Activated CD4-positive, alpha-beta memory T cell treated with anti-CD3 and anti-CD28 coated beads for 36 hours (primary cell): ENCODE data around the gene NUDT5. TPM values are rescaled to one million over a fixed set of nuclear protein-coding genes. Genes with fewer than 3 reads are reported as not detected.
"Not testable (repeated sequence)": the region's sequence is repeated elsewhere in the genome, so short reads cannot be mapped to it uniquely, and the experiment has no call there.

ENCODE experiments used
- CTCF ChIA-PET: fragments of 350-600 bp; sonication (Branson Sonifier 250); formaldehyde crosslinking; loops from one replicate; lab custom pipeline; 2021; ENCODE audit warnings: antibody characterized with exemption, inconsistent platforms; lab: Charles Lee
- POLR2A ChIA-PET: fragments of 350-600 bp; sonication (Branson Sonifier 250); formaldehyde crosslinking; loops from one replicate; lab custom pipeline; 2021; ENCODE audit warnings: antibody characterized with exemption; lab: Charles Lee
- DNase-seq: peaks from one replicate; pipeline ENCODE4 v3.0.0-alpha.2; 2020
- H3K27ac Mint-ChIP-seq: one replicate; pipeline ENCODE4 v1.8.0; 2021; ENCODE audit warnings: mixed read lengths
- H3K27me3 Mint-ChIP-seq: one replicate; pipeline ENCODE4 v1.8.0; 2021; ENCODE audit warnings: mixed read lengths
- H3K36me3 Mint-ChIP-seq: one replicate; pipeline ENCODE4 v1.8.0; 2021; ENCODE audit warnings: mixed read lengths
- H3K4me1 Mint-ChIP-seq: one replicate; pipeline ENCODE4 v1.8.0; 2021; ENCODE audit warnings: low read depth, mixed read lengths
- H3K4me3 Mint-ChIP-seq: one replicate; pipeline ENCODE4 v1.8.0; 2021; ENCODE audit warnings: mild to moderate bottlenecking, mixed read lengths
- H3K9me3 Mint-ChIP-seq: one replicate; pipeline ENCODE4 v1.8.0; 2021; ENCODE audit warnings: mixed read lengths
- intact Hi-C: fragments of 100-400 bp; cut with micrococcal nuclease; formaldehyde crosslinking; loops from one replicate; pipeline ENCODE4 v1.15.1; 2023
- total RNA-seq, 2 experiments: library from RNA; stranded (reverse); gene quantifications; one replicate each; pipeline ENCODE4 v1.2.3, GENCODE V29; 2021

The NUDT5 gene
- total RNA-seq, 2 experiments from 2014 or later, result 115 to 118 TPM

GRCh38 chr10:12186323-12186722 is 9.4 kb downstream of the NUDT5 start:
- peak; percentile 57 for DNase-seq
- CTCF ChIA-PET, result interaction anchor here (1.2 kb wide), 1 partner anchor 9 kb away, joined by 4 read pairs; the partner anchor contains the start of genes CDC123 and NUDT5

DNA sequence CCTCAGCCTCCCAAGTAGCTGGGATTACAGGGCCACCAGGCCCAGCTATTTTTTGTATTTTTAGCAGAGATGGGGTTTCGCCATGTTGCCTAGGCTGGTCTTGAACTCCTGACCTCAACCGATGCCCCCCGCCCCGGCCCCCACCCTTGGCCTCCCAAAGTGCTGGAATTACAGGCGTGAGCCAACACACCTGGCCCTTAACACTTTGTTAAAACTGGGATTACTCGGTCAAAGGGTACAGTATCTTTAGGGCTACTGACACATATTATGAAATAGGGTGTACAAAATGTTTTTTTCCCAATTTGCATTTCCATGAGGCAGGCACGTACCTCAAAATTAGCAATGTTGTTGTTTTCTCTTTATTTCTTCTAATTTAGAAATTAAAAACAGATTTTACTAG is 11.5 kb downstream of the NUDT5 start:
- Mint-ChIP-seq H3K27me3 (no peaks in the 10 kb centered on the region), H3K9me3 (peaks cover 2% of the 10 kb centered on the region), H3K27ac (no peak overlapping the region), H3K36me3 (peaks cover 43% of the 10 kb centered on the region), H3K4me3 (no peak overlapping the region), H3K4me1 (peaks cover 50% of the 10 kb centered on the region)
- ChIA-PET POLR2A (no interaction called here), CTCF (interaction anchor here (0.6 kb wide), 1 partner anchor 124 kb away, joined by 3 read pairs; no protein-coding TSS in a partner anchor)
- DNase-seq, result no peak
- intact Hi-C loops, result no loop called here

More at GRCh38 chr10:12186323-12186722, 9.4 kb downstream of the NUDT5 start:
- Mint-ChIP-seq H3K4me3 (peak overlapping the region; percentile 16), H3K36me3 (peaks cover 43% of the 10 kb centered on the region), H3K4me1 (peaks cover 50% of the 10 kb centered on the region), H3K9me3 (peaks cover 2% of the 10 kb centered on the region), H3K27ac (peak overlapping the region; percentile 82), H3K27me3 (no peaks in the 10 kb centered on the region)
- intact Hi-C loops, result no loop called here
- POLR2A ChIA-PET, result interaction anchor here (1.0 kb wide), 1 partner anchor 10 kb away, joined by 3 read pairs; the partner anchor contains the start of genes CDC123 and NUDT5

DNA sequence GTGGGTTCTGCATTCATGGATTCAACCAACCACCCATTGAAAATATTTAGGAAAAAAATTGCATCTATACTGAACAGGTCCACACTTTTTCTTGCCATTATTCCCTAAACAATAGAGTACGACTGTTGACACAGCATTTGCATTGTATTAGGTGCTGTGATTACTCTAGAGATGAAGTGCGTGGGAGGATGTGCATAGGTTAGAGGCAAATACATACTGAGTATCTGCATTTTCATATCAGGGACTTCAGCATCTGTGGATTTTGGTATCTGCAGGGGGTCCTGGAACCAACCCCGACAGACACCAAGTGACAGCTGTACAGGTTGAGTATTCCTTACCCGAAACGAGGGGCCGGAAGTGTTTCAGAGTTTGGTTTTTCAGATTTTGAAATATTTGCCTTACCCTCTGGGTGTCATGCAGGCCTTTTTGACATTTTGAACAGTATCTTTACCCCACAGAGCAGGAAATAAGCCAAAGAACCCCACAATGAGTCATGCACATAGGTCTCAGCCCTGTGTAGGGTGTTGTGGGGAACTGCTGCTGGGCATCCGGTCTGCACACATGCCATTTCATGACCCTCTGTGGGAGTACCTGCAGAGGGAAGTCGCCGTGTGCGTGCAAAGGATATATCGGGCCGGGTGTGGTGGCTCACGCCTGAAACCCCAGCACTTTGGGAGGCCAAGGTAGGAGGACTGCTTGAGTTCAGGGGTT is 14.5 kb downstream of the NUDT5 start:
- Mint-ChIP-seq H3K36me3 (peaks cover 35% of the 10 kb centered on the region), H3K9me3 (peaks cover 2% of the 10 kb centered on the region), H3K27ac (peak overlapping the region; percentile 88), H3K27me3 (no peaks in the 10 kb centered on the region), H3K4me1 (peaks cover 30% of the 10 kb centered on the region), H3K4me3 (no peak overlapping the region)
- POLR2A ChIA-PET, result no interaction called here
- peak; percentile 86 for DNase-seq
- CTCF ChIA-PET, result interaction anchor here (0.6 to 2.4 kb wide), 2 partner anchors 15 to 601 kb away, joined by 3 to 7 read pairs; partner anchors contain the start of genes CDC123 and NUDT5
- intact Hi-C loops, result loop anchor here (1.0 kb wide), 1 partner anchor 15 kb away; the partner anchor contains the start of gene CDC123

DNA sequence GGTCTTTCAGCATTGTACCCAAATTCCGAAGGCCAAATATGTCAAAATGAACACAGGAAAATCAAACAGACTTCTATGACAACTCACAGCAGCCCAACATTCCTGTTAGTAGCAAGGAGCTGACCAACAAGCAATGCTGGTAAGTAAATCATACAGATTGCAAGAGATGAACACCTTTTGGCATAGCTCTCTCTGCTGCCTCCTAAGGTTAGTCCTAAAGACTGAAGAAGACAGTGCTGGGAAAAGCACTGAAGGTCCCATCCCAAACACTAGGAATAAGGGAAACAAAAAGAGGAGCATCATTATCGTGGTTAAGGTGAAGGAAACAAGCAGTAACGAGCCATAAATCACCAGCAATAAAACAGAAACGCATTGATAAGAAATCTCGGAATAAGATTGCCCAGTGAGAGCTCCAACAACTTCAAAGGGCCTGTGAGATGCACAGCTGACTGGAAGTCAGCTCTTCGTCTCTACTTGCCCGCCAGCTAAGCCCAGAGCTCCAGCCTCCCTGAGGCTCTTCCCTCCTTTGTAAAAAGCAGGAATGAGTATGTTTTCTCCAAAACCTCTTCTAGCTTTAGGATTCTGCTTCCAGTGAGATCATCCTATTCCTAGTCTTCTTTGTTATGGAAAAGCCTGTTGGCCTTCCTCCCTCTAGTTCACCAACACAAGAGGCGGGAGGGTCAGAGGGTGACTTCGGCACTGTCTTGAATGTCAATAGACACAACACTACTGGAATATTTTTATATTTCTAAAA is 15.3 kb downstream of the NUDT5 start:
- Mint-ChIP-seq H3K27me3 (no peaks in the 10 kb centered on the region), H3K4me1 (peaks cover 25% of the 10 kb centered on the region), H3K27ac (peak overlapping the region; percentile 88), H3K36me3 (peaks cover 28% of the 10 kb centered on the region), H3K4me3 (no peak overlapping the region), H3K9me3 (peaks cover 2% of the 10 kb centered on the region)
- CTCF ChIA-PET, result interaction anchor here (0.6 to 2.4 kb wide), 3 partner anchors 13 to 602 kb away, joined by 3 to 7 read pairs (median 3); partner anchors contain the start of genes CDC123 and NUDT5
- intact Hi-C loops, result no loop called here
- POLR2A ChIA-PET, result interaction anchor here (0.6 kb wide), 1 partner anchor 518 kb away, joined by 3 read pairs; no protein-coding TSS in a partner anchor
- DNase-seq, result no peak

- H3K4me1 Mint-ChIP-seq, result peaks cover 25% of the 10 kb centered on the region
- CTCF ChIA-PET, result interaction anchor here (0.6 to 2.4 kb wide), 3 partner anchors 12 to 16 kb away, joined by 3 to 8 read pairs (median 7); partner anchors contain the start of genes CDC123 and NUDT5
- H3K36me3 Mint-ChIP-seq, result peaks cover 23% of the 10 kb centered on the region
- no peaks in the 10 kb centered on the region for H3K27me3 Mint-ChIP-seq
- POLR2A ChIA-PET, result interaction anchor here (0.6 kb wide), 1 partner anchor 519 kb away, joined by 3 read pairs; no protein-coding TSS in a partner anchor
- H3K9me3 Mint-ChIP-seq, result peaks cover 2% of the 10 kb centered on the region
- no peak overlapping the region for H3K27ac Mint-ChIP-seq
- no peak overlapping the region for H3K4me3 Mint-ChIP-seq
- intact Hi-C loops, result no loop called here
- DNase-seq, result no peak
Observed at GRCh38 chr10:12179606-12180170, 16.0 kb downstream of the NUDT5 start.

GRCh38 chr10:12177642-12178041 is 18.0 kb downstream of the NUDT5 start:
- intact Hi-C loops, result no loop called here
- Mint-ChIP-seq H3K27ac (peak overlapping the region; percentile 45), H3K27me3 (no peaks in the 10 kb centered on the region), H3K36me3 (peaks cover 25% of the 10 kb centered on the region), H3K4me3 (no peak overlapping the region), H3K4me1 (peaks cover 25% of the 10 kb centered on the region), H3K9me3 (peaks cover 2% of the 10 kb centered on the region)
- ChIA-PET CTCF (no interaction called here), POLR2A (no interaction called here)
- peak; percentile 41 for DNase-seq

DNA sequence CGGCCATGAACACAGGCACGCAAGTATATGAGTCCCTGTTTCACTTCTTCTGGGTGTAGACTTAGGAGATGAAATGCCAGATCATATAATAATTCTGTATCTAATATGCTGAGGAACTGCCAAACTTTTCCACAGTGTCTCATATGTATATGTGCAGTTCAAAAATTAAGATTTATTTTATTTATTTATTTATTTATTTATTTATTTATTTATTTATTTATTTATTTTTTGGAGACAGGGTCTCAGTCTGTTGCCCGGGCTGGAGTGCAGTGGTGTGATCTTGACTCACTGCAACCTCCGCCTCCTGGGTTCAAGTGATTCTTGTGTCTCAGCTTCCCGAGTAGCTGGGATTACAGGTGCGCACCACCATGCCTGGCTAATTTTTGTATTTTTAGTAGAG is 24.2 kb downstream of the NUDT5 start:
- peaks cover 44% of the 10 kb centered on the region for H3K36me3 Mint-ChIP-seq
- H3K4me1 Mint-ChIP-seq, intact Hi-C loops: not testable (repeated sequence)

DNA sequence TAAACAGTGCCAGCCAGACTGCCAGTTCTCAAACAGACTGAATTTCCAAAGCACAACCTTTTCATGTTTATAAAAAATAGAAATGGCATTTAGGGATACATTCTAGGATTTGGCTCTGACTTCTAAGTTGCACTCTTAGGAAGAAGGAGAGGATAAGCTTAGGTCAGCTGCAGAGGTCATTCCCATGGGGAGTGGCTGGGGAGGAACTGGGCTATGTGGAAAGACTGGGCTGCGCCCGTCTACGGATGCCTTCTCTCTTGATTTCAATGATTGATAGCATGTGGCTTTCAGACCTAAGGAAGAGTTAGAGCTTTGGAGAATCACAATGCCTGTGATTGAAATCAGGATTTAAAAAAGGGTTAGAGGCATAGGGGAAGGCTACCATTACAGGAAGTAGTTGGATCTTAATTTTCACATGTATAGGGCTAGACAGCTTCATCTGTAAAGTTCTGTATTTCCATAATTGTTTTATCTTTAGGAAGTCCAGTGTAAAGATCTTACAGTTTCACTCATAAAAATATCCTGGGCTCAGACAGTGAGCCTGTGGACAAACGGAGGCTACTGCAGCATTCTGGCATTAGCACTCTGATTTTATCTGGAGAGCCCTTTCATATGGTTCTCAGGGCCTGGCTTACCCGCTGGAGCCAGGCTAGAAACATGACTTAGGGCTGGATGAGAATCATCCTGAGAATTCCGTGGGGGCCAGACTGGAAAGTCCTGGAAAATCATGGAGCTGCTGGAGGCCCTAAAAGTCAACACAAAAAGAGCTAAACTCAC is 29.5 kb downstream of the NUDT5 start:
- CTCF ChIA-PET, result no interaction called here
- Mint-ChIP-seq H3K27ac (peak overlapping the region; percentile 35), H3K4me1 (no peaks in the 10 kb centered on the region), H3K27me3 (no peaks in the 10 kb centered on the region), H3K36me3 (peaks cover 52% of the 10 kb centered on the region), H3K4me3 (no peak overlapping the region), H3K9me3 (no peaks in the 10 kb centered on the region)
- no peak for DNase-seq
- intact Hi-C loops, result no loop called here
- POLR2A ChIA-PET, result no interaction called here

More for the DNA sequence above, 24.2 kb downstream of the NUDT5 start:
- CTCF ChIA-PET, H3K27me3 Mint-ChIP-seq, H3K9me3 Mint-ChIP-seq, H3K27ac Mint-ChIP-seq, H3K4me3 Mint-ChIP-seq, DNase-seq, POLR2A ChIA-PET: not testable (repeated sequence)

DNA sequence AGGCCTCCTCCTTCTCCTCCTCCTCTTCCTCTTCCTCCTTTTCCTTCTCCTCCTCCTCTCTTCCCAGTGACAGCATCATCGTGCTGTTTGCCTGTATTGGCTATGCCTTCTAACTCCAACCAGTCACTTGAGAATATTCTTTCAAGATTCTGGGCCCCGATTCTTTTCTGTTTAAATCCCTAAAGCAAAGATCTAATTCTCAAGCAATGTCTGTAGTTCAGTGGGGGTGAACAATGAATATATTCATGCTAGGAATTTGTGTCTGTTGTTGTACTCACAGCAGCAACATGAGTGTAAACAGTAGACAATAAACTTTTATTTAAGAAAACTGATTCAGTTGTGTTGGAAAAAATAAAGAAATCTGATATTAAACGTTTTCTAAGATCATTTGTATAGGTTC is 30.7 kb downstream of the NUDT5 start:
- Mint-ChIP-seq H3K4me1 (peaks cover under 1% of the 10 kb centered on the region), H3K27ac (no peak overlapping the region), H3K4me3 (no peak overlapping the region), H3K36me3 (peaks cover 49% of the 10 kb centered on the region), H3K27me3 (no peaks in the 10 kb centered on the region), H3K9me3 (no peaks in the 10 kb centered on the region)
- CTCF ChIA-PET, result no interaction called here
- DNase-seq, result no peak
- intact Hi-C loops, result no loop called here
- POLR2A ChIA-PET, result no interaction called here

- H3K4me1 Mint-ChIP-seq, result peaks cover 2% of the 10 kb centered on the region
- no peak for DNase-seq
- no peaks in the 10 kb centered on the region for H3K27me3 Mint-ChIP-seq
- no peak overlapping the region for H3K27ac Mint-ChIP-seq
- CTCF ChIA-PET, result no interaction called here
- peaks cover 45% of the 10 kb centered on the region for H3K36me3 Mint-ChIP-seq
- H3K4me3 Mint-ChIP-seq, result no peak overlapping the region
- no peaks in the 10 kb centered on the region for H3K9me3 Mint-ChIP-seq
- POLR2A ChIA-PET, result no interaction called here
- intact Hi-C loops, result no loop called here
Observed at GRCh38 chr10:12164085-12164484, 31.6 kb downstream of the NUDT5 start.

GRCh38 chr10:12162927-12163326 is 32.8 kb downstream of the NUDT5 start:
- peaks cover 42% of the 10 kb centered on the region for H3K36me3 Mint-ChIP-seq
- peak overlapping the region; percentile 19 for H3K27ac Mint-ChIP-seq
- no peaks in the 10 kb centered on the region for H3K27me3 Mint-ChIP-seq

More at GRCh38 chr10:12162927-12163326, 32.8 kb downstream of the NUDT5 start:
- intact Hi-C loops, result no loop called here
- ChIA-PET CTCF (no interaction called here), POLR2A (interaction anchor here (0.5 to 0.6 kb wide), 2 partner anchors 42 to 808 kb away, joined by 3 to 4 read pairs; no protein-coding TSS in a partner anchor)
- Mint-ChIP-seq H3K4me3 (no peak overlapping the region), H3K4me1 (peaks cover 2% of the 10 kb centered on the region), H3K9me3 (no peaks in the 10 kb centered on the region)
- no peak for DNase-seq
